Right lobe of liver (tissue), 6 donors: Measurements from ENCODE around the gene NEGR1. TPM values are rescaled to one million over a fixed set of nuclear protein-coding genes. Genes with fewer than 3 reads are reported as not detected.

Experiments
- ATAC-seq, 4 donors: fragments of 200-7000 bp; cut with Tn5 transposase; one replicate each; pipeline ENCODE4 v1.9.1; 2020; ENCODE audit warnings: mild to moderate bottlenecking in 4 of 4, moderate library complexity in 4 of 4
- DNase-seq, 3 donors: peaks; one replicate each; pipeline ENCODE4 v3.0.0-alpha.2; 2020
- H3K27ac ChIP-seq, 3 donors: fragments of 200-600 bp; one replicate each; pipeline ENCODE4 v1.8.0; 2022
- H3K27me3 ChIP-seq, 2 donors: fragments of 200-600 bp; one replicate each; pipeline ENCODE4 v1.8.0; 2022
- H3K36me3 ChIP-seq, 4 donors: fragments of 200-600 bp; sonication (generic) in 1 of 4; one replicate each; pipeline versions ENCODE4 v1.5.1 to v1.8.0; 2017 to 2022; ENCODE audit warnings: control low read depth in 1 of 4
- H3K4me1 ChIP-seq, 4 donors: fragments of 200-600 bp; sonication (generic) in 1 of 4; one replicate each; pipeline versions ENCODE4 v1.5.1 to v1.8.0; 2017 to 2022; ENCODE audit warnings: control low read depth in 1 of 4
- H3K4me3 ChIP-seq, 3 donors: fragments of 200-600 bp; one replicate each; pipeline ENCODE4 v1.8.0; 2022
- H3K9me3 ChIP-seq, 4 donors: fragments of 200-600 bp; sonication (generic) in 1 of 4; one replicate each; pipeline versions ENCODE4 v1.5.1 to v1.8.0; 2017 to 2022; ENCODE audit warnings: control low read depth in 1 of 4
- POLR2A ChIP-seq: fragments of 450-650 bp; IDR thresholded peaks from one replicate; pipeline ENCODE4 v1.6.1; 2017; ENCODE audit warnings: antibody characterized with exemption, mild to moderate bottlenecking
- WGBS: methylation state at CpG from one replicate; pipeline ENCODE4 v1.1.6; 2018; ENCODE audit warnings: low coverage, low lambda C conversion rate; ENCODE audit not compliant: insufficient coverage; ENCODE audit errors: missing lambda C conversion rate; 5-methylcytosine and 5-hydroxymethylcytosine counted together
- intact Hi-C, 2 donors: fragments of 100-400 bp; cut with DNase I; formaldehyde crosslinking; loops; one replicate each; pipeline versions ENCODE4 v1.11.2 to v1.14.1; 2022
- total RNA-seq, 6 experiments: library from RNA; depleted of rRNA in 2 of 6; stranded (reverse); fragments of >200 nt in 2 of 6; fragmentation: NEBNext Ultra II Directional in 3 of 6; extraction: Animal tissue kit (Norgen Biotek cat#: 25700) in 3 of 6; gene quantifications; one replicate each; pipeline versions ENCODE4 v1.1.0 to v1.2.4, GENCODE V29; 2016 to 2023
- TF ChIP-seq, protein P1 (sequence below), 4 donors: fragments of 200-600 bp in 3 of 4; fragments of 450-650 bp in 1 of 4; IDR thresholded peaks; one replicate each; pipeline versions ENCODE4 v1.5.1 to v1.8.0; 2016 to 2022; ENCODE audit warnings: antibody characterized with exemption in 4 of 4, mild to moderate bottlenecking in 2 of 4
- donor health status: DM: no; HTN: yes; CAD: no.
- donor health status: DM: no; HTN: no; CAD: no.
- donor health status: DM: no; HTN: no; CAD: no.
- donor health status: DM: no; HTN: yes; CAD: no.
- donor health status: DM: no; HTN: yes; CAD: no.

Gene NEGR1
- total RNA-seq, 6 experiments from 2014 or later: 0.02 to 0.31 (median 0.14) TPM

DNA sequence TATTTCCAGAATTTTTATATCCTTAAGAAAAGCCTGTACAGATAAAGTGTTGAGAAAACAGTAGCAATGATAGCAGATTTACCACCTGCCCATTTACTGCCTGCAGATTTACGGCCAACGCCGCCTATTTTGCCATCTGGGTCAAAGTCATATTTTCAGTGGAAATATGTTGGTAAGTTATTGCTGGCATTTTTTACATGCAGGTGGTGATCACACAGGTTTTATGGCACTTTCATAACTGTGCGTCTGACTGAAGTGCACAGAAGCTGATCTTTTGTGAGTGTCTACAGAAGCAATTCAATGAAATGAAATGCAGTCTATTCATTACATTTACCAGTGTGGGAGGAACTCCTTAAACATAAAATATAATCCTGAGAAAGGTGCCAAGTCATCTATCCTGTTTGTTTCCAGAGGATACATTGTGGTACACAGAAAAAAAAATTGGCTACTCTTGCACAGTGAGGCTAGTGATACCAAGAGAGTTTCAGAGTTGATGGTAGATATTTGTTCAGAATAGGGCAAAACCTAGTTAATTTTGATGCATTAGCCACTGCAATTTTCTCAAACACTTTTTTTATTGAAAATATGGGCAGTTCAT, 458.5 kb downstream of the NEGR1 start:
- WGBS: 45% methylated on average over 4 of the region's 4 CpGs
- Histone ChIP-seq H3K36me3 (no peaks in the 10 kb centered on the region), H3K4me3 (no peak overlapping the region), H3K27ac (no peak overlapping the region), H3K4me1 (no peaks in the 10 kb centered on the region), H3K27me3 (no peaks in the 10 kb centered on the region), H3K9me3 (no peaks in the 10 kb centered on the region)
- no peak for ATAC-seq
- TF ChIP-seq, protein P1, sequence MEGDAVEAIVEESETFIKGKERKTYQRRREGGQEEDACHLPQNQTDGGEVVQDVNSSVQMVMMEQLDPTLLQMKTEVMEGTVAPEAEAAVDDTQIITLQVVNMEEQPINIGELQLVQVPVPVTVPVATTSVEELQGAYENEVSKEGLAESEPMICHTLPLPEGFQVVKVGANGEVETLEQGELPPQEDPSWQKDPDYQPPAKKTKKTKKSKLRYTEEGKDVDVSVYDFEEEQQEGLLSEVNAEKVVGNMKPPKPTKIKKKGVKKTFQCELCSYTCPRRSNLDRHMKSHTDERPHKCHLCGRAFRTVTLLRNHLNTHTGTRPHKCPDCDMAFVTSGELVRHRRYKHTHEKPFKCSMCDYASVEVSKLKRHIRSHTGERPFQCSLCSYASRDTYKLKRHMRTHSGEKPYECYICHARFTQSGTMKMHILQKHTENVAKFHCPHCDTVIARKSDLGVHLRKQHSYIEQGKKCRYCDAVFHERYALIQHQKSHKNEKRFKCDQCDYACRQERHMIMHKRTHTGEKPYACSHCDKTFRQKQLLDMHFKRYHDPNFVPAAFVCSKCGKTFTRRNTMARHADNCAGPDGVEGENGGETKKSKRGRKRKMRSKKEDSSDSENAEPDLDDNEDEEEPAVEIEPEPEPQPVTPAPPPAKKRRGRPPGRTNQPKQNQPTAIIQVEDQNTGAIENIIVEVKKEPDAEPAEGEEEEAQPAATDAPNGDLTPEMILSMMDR (IDR thresholded peaks at IDR 0.05): no peak
- no peak for TF ChIP-seq POLR2A
- DNase-seq: no peak
- intact Hi-C loops: no loop called here

GRCh38 chr1:71817028-71817427, 465.3 kb downstream of the NEGR1 start:
- 45% methylated on average over 4 of the region's 4 CpGs for WGBS
- Histone ChIP-seq H3K27ac (no peak overlapping the region), H3K4me1 (no peaks in the 10 kb centered on the region), H3K9me3 (no peaks in the 10 kb centered on the region), H3K4me3 (no peak overlapping the region), H3K27me3 (no peaks in the 10 kb centered on the region), H3K36me3 (no peaks in the 10 kb centered on the region)
- intact Hi-C loops: no loop called here
- DNase-seq (no peak), ATAC-seq (no peak)
- TF ChIP-seq, protein P1 (IDR thresholded peaks at IDR 0.05): no peak
- no peak for TF ChIP-seq POLR2A

GRCh38 chr1:71809085-71809484, 473.3 kb downstream of the NEGR1 start:
- ATAC-seq (peak in 1 of 4 donors; percentile 77), DNase-seq (no peak)
- Histone ChIP-seq H3K36me3 (no peaks in the 10 kb centered on the region), H3K27ac (no peak overlapping the region), H3K4me3 (no peak overlapping the region), H3K4me1 (no peaks in the 10 kb centered on the region), H3K27me3 (no peaks in the 10 kb centered on the region), H3K9me3 (no peaks in the 10 kb centered on the region)
- intact Hi-C loops: no loop called here
- WGBS: 13% methylated on average over 3 of the region's 3 CpGs
- TF ChIP-seq, protein P1 (IDR thresholded peaks at IDR 0.05): no peak
- TF ChIP-seq POLR2A: no peak

- Histone ChIP-seq H3K4me1 (no peaks in the 10 kb centered on the region), H3K36me3 (no peaks in the 10 kb centered on the region), H3K4me3 (no peak overlapping the region), H3K9me3 (no peaks in the 10 kb centered on the region), H3K27me3 (no peaks in the 10 kb centered on the region), H3K27ac (no peak overlapping the region)
- TF ChIP-seq, protein P1 (IDR thresholded peaks at IDR 0.05): no peak
- no peak for TF ChIP-seq POLR2A
- ATAC-seq (no peak), DNase-seq (no peak)
- intact Hi-C loops: no loop called here
- WGBS: 63% methylated on average over 2 of the region's 2 CpGs
These were observed 478.2 kb downstream of the NEGR1 start for GRCh38 chr1:71804140-71804539.

DNA sequence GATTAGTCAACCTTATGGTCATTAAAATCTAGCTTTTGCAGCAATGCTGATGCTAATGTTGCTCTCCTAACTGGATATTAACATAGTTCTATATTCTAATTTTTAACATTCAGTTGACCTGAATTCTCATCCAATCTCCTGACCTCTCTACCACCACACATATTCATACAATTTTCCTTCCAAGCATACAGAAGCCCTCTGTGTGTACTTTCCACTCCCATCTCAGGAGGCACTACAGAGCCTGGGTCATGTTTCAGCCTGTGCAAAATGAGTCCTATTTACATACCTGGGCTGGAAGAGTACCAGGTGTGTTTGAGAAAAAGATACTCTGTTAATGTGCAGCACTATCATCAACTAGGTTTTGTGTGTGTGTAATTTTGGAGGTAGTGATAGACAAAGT, 486.3 kb downstream of the NEGR1 start:
- TF ChIP-seq, protein P1 (IDR thresholded peaks at IDR 0.05): no peak
- TF ChIP-seq POLR2A: no peak
- Histone ChIP-seq H3K27me3 (no peaks in the 10 kb centered on the region), H3K4me3 (no peak overlapping the region), H3K9me3 (no peaks in the 10 kb centered on the region), H3K36me3 (no peaks in the 10 kb centered on the region), H3K4me1 (no peaks in the 10 kb centered on the region), H3K27ac (no peak overlapping the region)
- DNase-seq: no peak
- intact Hi-C loops: no loop called here
- ATAC-seq: no peak
